HG03460 (cell line): Measurements from ENCODE around the gene L3MBTL4.
"Not testable (repeated sequence)": the region's sequence is repeated elsewhere in the genome, so short reads cannot be mapped to it uniquely, and the experiment has no call there.

Experiments used
- ATAC-seq: cut with Tn5 transposase; IDR thresholded peaks from one replicate; pipeline ENCODE4 v1.9.1; 2021; ENCODE audit not compliant: unreplicated experiment

L3MBTL4 gene

GRCh38 chr18:6204476-6204875 lies 210.2 kb downstream of the L3MBTL4 start:
- no peak for ATAC-seq

GRCh38 chr18:6203791-6204190 lies 210.9 kb downstream of the L3MBTL4 start:
- ATAC-seq, result no peak

- ATAC-seq, result no peak
Observed at GRCh38 chr18:6202861-6203260, 211.8 kb downstream of the L3MBTL4 start.

- ATAC-seq, result no peak
Observed at GRCh38 chr18:6200204-6200774, 214.4 kb downstream of the L3MBTL4 start.

- ATAC-seq, result no peak
Observed at GRCh38 chr18:6199777-6200176, 214.9 kb downstream of the L3MBTL4 start.

GRCh38 chr18:6198585-6198984 lies 216.1 kb downstream of the L3MBTL4 start:
- no peak for ATAC-seq

- ATAC-seq, result no peak
Observed at GRCh38 chr18:6194640-6195039, 220.1 kb downstream of the L3MBTL4 start.

- not testable (repeated sequence) for ATAC-seq
Observed at GRCh38 chr18:6185782-6186181, 228.9 kb downstream of the L3MBTL4 start.

GRCh38 chr18:6174983-6175745 lies 239.5 kb downstream of the L3MBTL4 start:
- no peak for ATAC-seq

GRCh38 chr18:6170604-6171003 lies 244.1 kb downstream of the L3MBTL4 start:
- ATAC-seq, result no peak

- no peak for ATAC-seq
Observed at GRCh38 chr18:6161549-6161948, 253.2 kb downstream of the L3MBTL4 start.

GRCh38 chr18:6159426-6159825 lies 255.3 kb downstream of the L3MBTL4 start:
- no peak for ATAC-seq

- no peak for ATAC-seq
Observed at GRCh38 chr18:6158958-6159357, 255.8 kb downstream of the L3MBTL4 start.

GRCh38 chr18:6156446-6156845 lies 258.3 kb downstream of the L3MBTL4 start:
- no peak for ATAC-seq

- no peak for ATAC-seq
Observed at GRCh38 chr18:6155707-6156106, 259.0 kb downstream of the L3MBTL4 start.

GRCh38 chr18:6150430-6150829 lies 264.3 kb downstream of the L3MBTL4 start:
- no peak for ATAC-seq

- no peak for ATAC-seq
Observed at GRCh38 chr18:6146307-6146661, 268.4 kb downstream of the L3MBTL4 start.

- ATAC-seq, result no peak
Observed at GRCh38 chr18:6145645-6146306, 268.9 kb downstream of the L3MBTL4 start.

GRCh38 chr18:6139007-6139406 lies 275.7 kb downstream of the L3MBTL4 start:
- no peak for ATAC-seq

- not testable (repeated sequence) for ATAC-seq
Observed at GRCh38 chr18:6135901-6136300, 278.8 kb downstream of the L3MBTL4 start.

GRCh38 chr18:6135029-6135428 lies 279.7 kb downstream of the L3MBTL4 start:
- not testable (repeated sequence) for ATAC-seq

GRCh38 chr18:6132751-6133368 lies 281.9 kb downstream of the L3MBTL4 start:
- ATAC-seq, result no peak
